Liver (tissue), 9 donors: Measurements from ENCODE around the gene SLC7A14. TPM values are rescaled to one million over a fixed set of nuclear protein-coding genes. Genes with fewer than 3 reads are reported as not detected.

ENCODE experiments used
- DNase-seq: peaks from one replicate; pipeline ENCODE4 v3.0.0-alpha.2; 2017; ENCODE audit warnings: low spot score
- H3K27ac ChIP-seq, 2 donors: one replicate each; pipeline ENCODE4 v1.7.0; 2013; ENCODE audit warnings: inconsistent platforms in 2 of 2, low read length in 2 of 2, control low read depth in 1 of 2, low read depth in 1 of 2, mild to moderate bottlenecking in 1 of 2
- H3K27me3 ChIP-seq, 4 donors: one replicate each; pipeline versions ENCODE4 v1.6.1 to v1.7.0; 2013; ENCODE audit warnings: low read length in 3 of 4, inconsistent platforms in 1 of 4, mild to moderate bottlenecking in 1 of 4, moderate library complexity in 1 of 4; ENCODE audit not compliant: control insufficient read depth in 4 of 4, insufficient read depth in 4 of 4
- H3K36me3 ChIP-seq, 4 donors: one replicate each; pipeline versions ENCODE4 v1.6.1 to v1.7.0; 2013; ENCODE audit warnings: low read length in 3 of 4, mild to moderate bottlenecking in 3 of 4, low read depth in 1 of 4, moderate library complexity in 1 of 4; ENCODE audit not compliant: control insufficient read depth in 4 of 4, insufficient read depth in 3 of 4
- H3K4me1 ChIP-seq, 4 donors: one replicate each; pipeline versions ENCODE4 v1.6.1 to v1.7.0; 2013; ENCODE audit warnings: low read length in 3 of 4, mild to moderate bottlenecking in 3 of 4, moderate library complexity in 1 of 4; ENCODE audit not compliant: control insufficient read depth in 4 of 4, insufficient read depth in 4 of 4
- H3K4me3 ChIP-seq, 3 donors: one replicate each; pipeline versions ENCODE4 v1.6.1 to v1.7.0; 2013; ENCODE audit warnings: low read length in 3 of 3, control low read depth in 1 of 3, low read depth in 1 of 3, mild to moderate bottlenecking in 1 of 3
- H3K9ac ChIP-seq, 2 donors: one replicate each; pipeline ENCODE4 v1.7.0; 2013; ENCODE audit warnings: low read length in 2 of 2, mild to moderate bottlenecking in 2 of 2, moderate library complexity in 2 of 2, control low read depth in 1 of 2, low read depth in 1 of 2
- H3K9me3 ChIP-seq, 4 donors: one replicate each; pipeline versions ENCODE4 v1.6.1 to v1.7.0; 2013; ENCODE audit warnings: low read length in 3 of 4; ENCODE audit not compliant: control insufficient read depth in 4 of 4
- ATF3 ChIP-seq: IDR thresholded peaks from 2 replicates; pipeline ENCODE4 v1.6.1; 2016; ENCODE audit warnings: antibody characterized with exemption
- CTCF ChIP-seq: fragments of 150-350 bp; IDR thresholded peaks from 2 replicates; pipeline ENCODE4 v1.5.1; 2017; ENCODE audit warnings: improper control_type of control experiment, low read depth, low read length; ENCODE audit not compliant: missing input control
- EGR1 ChIP-seq, 2 donors: IDR thresholded peaks; 2 replicates each; pipeline ENCODE4 v1.6.1; 2016 to 2018; ENCODE audit warnings: antibody characterized with exemption in 2 of 2, low read depth in 2 of 2
- FOXA1 ChIP-seq: IDR thresholded peaks from 2 replicates; pipeline ENCODE4 v1.6.1; 2016; ENCODE audit warnings: antibody characterized with exemption
- FOXA2 ChIP-seq: IDR thresholded peaks from 2 replicates; pipeline ENCODE4 v1.6.1; 2016; ENCODE audit warnings: antibody characterized with exemption
- GABPA ChIP-seq, 2 donors: IDR thresholded peaks in 1 of 2; conservative IDR thresholded peaks in 1 of 2; 2 replicates each; pipeline ENCODE4 v1.6.1; 2016; ENCODE audit warnings: antibody characterized with exemption in 2 of 2, mild to moderate bottlenecking in 1 of 2, moderate library complexity in 1 of 2
- HNF4A ChIP-seq, 2 donors: conservative IDR thresholded peaks; 2 replicates each; pipeline ENCODE4 v1.6.1; 2016; ENCODE audit warnings: antibody characterized with exemption in 2 of 2, mild to moderate bottlenecking in 2 of 2
- HNF4G ChIP-seq: IDR thresholded peaks from 2 replicates; pipeline ENCODE4 v1.6.1; 2016; ENCODE audit warnings: antibody characterized with exemption
- JUND ChIP-seq, 2 donors: IDR thresholded peaks; 2 replicates each; pipeline ENCODE4 v1.6.1; 2016; ENCODE audit warnings: antibody characterized with exemption in 2 of 2
- MAX ChIP-seq: IDR thresholded peaks from 2 replicates; pipeline ENCODE4 v1.6.1; 2016; ENCODE audit warnings: antibody characterized with exemption
- NR2F2 ChIP-seq: IDR thresholded peaks from 2 replicates; pipeline ENCODE4 v1.6.1; 2016; ENCODE audit warnings: antibody characterized with exemption
- RAD21 ChIP-seq, 2 donors: IDR thresholded peaks; 2 replicates each; pipeline ENCODE4 v1.6.1; 2016; ENCODE audit warnings: antibody characterized with exemption in 2 of 2, mild to moderate bottlenecking in 2 of 2
- REST ChIP-seq: IDR thresholded peaks from 2 replicates; pipeline ENCODE4 v1.6.1; 2016; ENCODE audit warnings: antibody characterized with exemption, mild to moderate bottlenecking
- RXRA ChIP-seq, 2 donors: IDR thresholded peaks; 2 replicates each; pipeline ENCODE4 v1.6.1; 2017 to 2018; ENCODE audit warnings: antibody characterized with exemption in 2 of 2, mild to moderate bottlenecking in 1 of 2
- SP1 ChIP-seq: IDR thresholded peaks from 2 replicates; pipeline ENCODE4 v1.6.1; 2018; ENCODE audit warnings: antibody characterized with exemption, mild to moderate bottlenecking
- TAF1 ChIP-seq: conservative IDR thresholded peaks from 2 replicates; pipeline ENCODE4 v1.6.1; 2016; ENCODE audit warnings: antibody characterized with exemption, mild to moderate bottlenecking
- YY1 ChIP-seq: IDR thresholded peaks from 2 replicates; pipeline ENCODE4 v1.6.1; 2016; ENCODE audit warnings: antibody characterized with exemption, mild to moderate bottlenecking
- ZBTB33 ChIP-seq: IDR thresholded peaks from 2 replicates; pipeline ENCODE4 v1.6.1; 2016; ENCODE audit warnings: antibody characterized with exemption
- WGBS: extraction: QIAGEN DNeasy Blood & Tissue Kit; methylation state at CpG from one replicate; pipeline ENCODE4 v1.1.7; 2013; 5-methylcytosine and 5-hydroxymethylcytosine counted together
- polyA plus RNA-seq, 2 donors: library from polyadenylated mRNA; stranded (reverse) in 1 of 2; unstranded in 1 of 2; fragments of 200-250 nt in 1 of 2; fragments of >200 nt in 1 of 2; fragmentation: Nextera tagmentation in 1 of 2; extraction: Ambion mirVana in 1 of 2; gene quantifications; one replicate each; pipeline versions ENCODE4 v1.2.1 to v1.2.3, GENCODE V29; 2013 to 2015
- total RNA-seq, 2 donors: library from RNA; depleted of rRNA; stranded (reverse); fragments of >200 nt; gene quantifications; one replicate each; pipeline ENCODE4 v1.2.3, GENCODE V29; 2014
- donor health status: healthy.
- donor health status: healthy.
- donor health status: healthy.
- donor health status: healthy.
- donor health status: healthy.

SLC7A14 gene
- total and polyA plus RNA-seq, 4 donors = under 0.01 to 0.01 (median under 0.01) TPM; not detected in 1

- Histone ChIP-seq H3K36me3 (no peaks in the 10 kb centered on the region), H3K9ac (no peak overlapping the region), H3K4me3 (no peak overlapping the region), H3K27ac (no peak overlapping the region), H3K4me1 (peaks cover 0 to 12% (median 9%) of the 10 kb centered on the region in 4 donors), H3K9me3 (no peaks in the 10 kb centered on the region), H3K27me3 (no peaks in the 10 kb centered on the region)
- no peak for DNase-seq
- no peak for TF ChIP-seq ATF3
- TF ChIP-seq SP1 = peak; percentile 45
- TF ChIP-seq EGR1 (IDR thresholded peaks at IDR 0.05; ENCODE audit: low read depth in 2 of 2) = peak in 1 of 2 donors; percentile 20
- peak; percentile 73 for TF ChIP-seq REST
- peak; percentile 24 for TF ChIP-seq TAF1
- no peak for TF ChIP-seq NR2F2
- TF ChIP-seq JUND (IDR thresholded peaks at IDR 0.05) = peak; percentile 36 to 79
- TF ChIP-seq RXRA (IDR thresholded peaks at IDR 0.05) = peak; percentile 66 to 88
- TF ChIP-seq GABPA (IDR thresholded peaks at IDR 0.05 in 1 of 2, conservative IDR thresholded peaks at IDR 0.05 in 1 of 2) = no peak
- peak; percentile 25 for TF ChIP-seq FOXA1
- peak; percentile 35 for TF ChIP-seq FOXA2
- peak; percentile 57 to 59 for TF ChIP-seq RAD21 (IDR thresholded peaks at IDR 0.05)
- peak; percentile 79 to 89 for TF ChIP-seq HNF4A (conservative IDR thresholded peaks at IDR 0.05)
- TF ChIP-seq ZBTB33 = peak; percentile 53
- peak; percentile 88 for TF ChIP-seq YY1
- TF ChIP-seq HNF4G = peak; percentile 47
- TF ChIP-seq CTCF = peak; percentile 23
- peak; percentile 47 for TF ChIP-seq MAX
- 29% methylated on average over 4 of the region's 4 CpGs for WGBS
Observed at GRCh38 chr3:170488802-170489201, 97.1 kb downstream of the SLC7A14 start.
